Sigmoid colon (tissue), 7 donors: ENCODE measurements around the gene HPGD. TPM values are rescaled to one million over a fixed set of nuclear protein-coding genes. Genes with fewer than 3 reads are reported as not detected.

Experiments
- DNase-seq: peaks from one replicate; pipeline ENCODE4 v3.0.0-alpha.2; 2019
- H3K27ac ChIP-seq, 4 donors: fragments of 200-600 bp; sonication (generic); one replicate each; pipeline ENCODE4 v1.5.1; 2016 to 2019; ENCODE audit warnings: mild to moderate bottlenecking in 1 of 4
- H3K27me3 ChIP-seq, 3 donors: fragments of 200-600 bp; sonication (generic); one replicate each; pipeline ENCODE4 v1.5.1; 2019; ENCODE audit warnings: mild to moderate bottlenecking in 1 of 3
- H3K36me3 ChIP-seq, 4 donors: fragments of 200-600 bp; sonication (generic); one replicate each; pipeline ENCODE4 v1.5.1; 2016 to 2019
- H3K4me1 ChIP-seq, 4 donors: fragments of 200-600 bp; sonication (generic); one replicate each; pipeline ENCODE4 v1.5.1; 2017 to 2019
- H3K4me3 ChIP-seq, 4 donors: fragments of 200-600 bp; sonication (generic); one replicate each; pipeline ENCODE4 v1.5.1; 2017 to 2019; ENCODE audit warnings: mild to moderate bottlenecking in 2 of 4, moderate library complexity in 1 of 4
- H3K9me3 ChIP-seq, 4 donors: fragments of 200-600 bp in 3 of 4; sonication (generic) in 3 of 4; one replicate each; pipeline versions ENCODE4 v1.5.1 to v1.6.1; 2013 to 2019
- EP300 ChIP-seq, 4 donors: sonication (generic); formaldehyde crosslinking; IDR thresholded peaks; one replicate each; pipeline ENCODE4 v1.6.1; 2017; ENCODE audit warnings: antibody characterized with exemption in 4 of 4
- POLR2A ChIP-seq, 2 donors: fragments of 450-650 bp; IDR thresholded peaks; one replicate each; pipeline ENCODE4 v1.6.1; 2016; ENCODE audit warnings: antibody characterized with exemption in 2 of 2, mild to moderate bottlenecking in 2 of 2, moderate library complexity in 2 of 2
- POLR2AphosphoS5 ChIP-seq, 4 donors: sonication (generic); formaldehyde crosslinking; IDR thresholded peaks; one replicate each; pipeline ENCODE4 v1.6.1; 2017; ENCODE audit warnings: antibody characterized with exemption in 4 of 4
- WGBS, 2 donors: extraction: QIAGEN DNeasy Blood & Tissue Kit; methylation state at CpG; one replicate each; pipeline ENCODE4 v1.1.7; 2013; 5-methylcytosine and 5-hydroxymethylcytosine counted together
- intact Hi-C: fragments of 100-400 bp; cut with DNase I; formaldehyde crosslinking; loops from one replicate; pipeline ENCODE4 v1.15.1; 2023
- polyA plus RNA-seq, 3 donors: library from polyadenylated mRNA; stranded (reverse); fragments of 200-250 nt; gene quantifications; one replicate each; pipeline ENCODE4 v1.2.3, GENCODE V29; 2013
- total RNA-seq, 4 donors: library from RNA; depleted of rRNA; stranded (reverse); fragments of >200 nt; gene quantifications; one replicate each; pipeline ENCODE4 v1.1.0, GENCODE V29; 2016
- TF ChIP-seq, protein P1 (sequence below), 4 experiments: fragments of 450-650 bp in 3 of 4; fragments of 200-600 bp in 1 of 4; IDR thresholded peaks; one replicate each; pipeline ENCODE4 v1.5.1; 2016 to 2019; ENCODE audit warnings: antibody characterized with exemption in 4 of 4, mild to moderate bottlenecking in 3 of 4, moderate library complexity in 2 of 4
- donor health status: healthy with polysubstance abuse.
- donor health status: Bipolar disorder and iron deficiency.
- donor health status: healthy.

The HPGD gene
- total and polyA plus RNA-seq, 7 donors, result 71.9 to 659 (median 166) TPM

DNA sequence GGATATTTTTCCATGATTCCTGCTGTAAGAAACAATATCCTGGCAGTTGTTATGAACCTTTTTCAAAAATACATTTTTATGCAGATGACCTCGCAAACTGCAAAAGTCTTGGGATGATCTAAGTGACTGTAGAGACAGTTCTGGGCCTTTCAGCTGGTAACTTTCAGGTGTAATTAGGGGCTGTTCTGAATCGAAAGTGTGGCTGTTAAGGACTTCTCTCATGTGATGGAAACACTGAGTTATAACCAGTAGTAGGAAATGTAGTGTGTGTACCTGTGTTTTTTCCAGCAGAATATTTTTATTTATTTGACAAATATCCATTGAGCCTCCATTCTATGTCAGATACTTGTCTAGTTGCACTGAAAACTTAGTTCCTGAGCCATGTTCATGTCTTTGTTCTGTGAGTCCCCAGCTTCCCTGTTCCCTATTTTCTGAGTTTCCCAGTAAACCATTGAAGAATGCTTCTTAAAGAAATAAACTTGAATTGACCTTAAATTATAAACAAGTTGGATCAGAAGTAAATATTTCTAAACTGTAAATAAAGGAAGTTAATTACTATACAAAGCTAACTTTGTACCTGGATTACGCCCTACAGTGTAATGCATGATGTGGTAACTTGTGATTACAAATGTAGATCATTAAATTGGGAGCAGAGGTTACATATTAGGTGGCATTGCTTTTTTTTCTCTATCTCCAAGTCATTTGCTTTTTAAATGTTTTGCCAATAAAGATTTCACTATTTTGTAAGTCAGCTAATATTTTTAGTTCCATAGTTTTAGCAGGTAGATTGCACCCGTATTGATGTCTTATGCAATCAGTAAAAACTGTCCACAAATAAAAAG lies 33.7 kb upstream of the HPGD start:
- WGBS, 2 donors, result 56 to 86% methylated on average over 4 of the region's 4 CpGs

DNA sequence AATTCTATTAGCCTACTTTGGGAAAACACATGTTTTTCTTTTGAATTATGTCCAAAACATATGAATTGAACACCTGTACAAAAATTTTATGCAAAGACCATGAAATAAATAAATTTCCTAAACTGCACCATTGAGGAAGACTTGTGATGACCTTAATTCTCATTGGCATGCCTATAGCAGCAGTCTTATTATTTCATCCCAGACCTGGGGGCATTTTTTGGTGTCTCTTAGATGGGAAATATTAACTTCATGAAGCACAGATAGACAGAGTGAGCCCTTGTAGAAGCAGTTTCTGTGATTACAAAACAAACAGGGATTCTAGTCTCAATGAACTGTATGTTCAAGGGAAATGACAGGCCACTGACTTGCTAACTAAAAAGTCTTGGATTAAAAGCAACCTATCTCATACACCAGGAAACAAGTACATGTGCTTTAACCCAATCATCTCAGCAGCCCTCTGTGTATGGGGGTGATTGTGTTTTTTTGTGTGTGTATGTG lies 32.0 kb upstream of the HPGD start:
- no peak for DNase-seq
- H3K27me3 ChIP-seq, result no peaks in the 10 kb centered on the region
- TF ChIP-seq EP300 (IDR thresholded peaks at IDR 0.05), result no peak
- intact Hi-C loops, result no loop called here
- H3K9me3 ChIP-seq, result peaks cover 0 to 3% (median 0%) of the 10 kb centered on the region in 4 donors
- no peak overlapping the region for H3K27ac ChIP-seq
- H3K36me3 ChIP-seq, result no peaks in the 10 kb centered on the region
- H3K4me3 ChIP-seq, result no peak overlapping the region
- no peaks in the 10 kb centered on the region for H3K4me1 ChIP-seq

More for the DNA sequence above, 33.7 kb upstream of the HPGD start:
- peaks cover 0 to 3% (median 0%) of the 10 kb centered on the region in 4 donors for H3K9me3 ChIP-seq
- no peak overlapping the region for H3K27ac ChIP-seq
- H3K4me3 ChIP-seq, result no peak overlapping the region
- no peak for DNase-seq
- TF ChIP-seq EP300 (IDR thresholded peaks at IDR 0.05) (no peak), POLR2A (IDR thresholded peaks at IDR 0.05) (no peak), POLR2AphosphoS5 (IDR thresholded peaks at IDR 0.05) (no peak)
- TF ChIP-seq, protein P1, sequence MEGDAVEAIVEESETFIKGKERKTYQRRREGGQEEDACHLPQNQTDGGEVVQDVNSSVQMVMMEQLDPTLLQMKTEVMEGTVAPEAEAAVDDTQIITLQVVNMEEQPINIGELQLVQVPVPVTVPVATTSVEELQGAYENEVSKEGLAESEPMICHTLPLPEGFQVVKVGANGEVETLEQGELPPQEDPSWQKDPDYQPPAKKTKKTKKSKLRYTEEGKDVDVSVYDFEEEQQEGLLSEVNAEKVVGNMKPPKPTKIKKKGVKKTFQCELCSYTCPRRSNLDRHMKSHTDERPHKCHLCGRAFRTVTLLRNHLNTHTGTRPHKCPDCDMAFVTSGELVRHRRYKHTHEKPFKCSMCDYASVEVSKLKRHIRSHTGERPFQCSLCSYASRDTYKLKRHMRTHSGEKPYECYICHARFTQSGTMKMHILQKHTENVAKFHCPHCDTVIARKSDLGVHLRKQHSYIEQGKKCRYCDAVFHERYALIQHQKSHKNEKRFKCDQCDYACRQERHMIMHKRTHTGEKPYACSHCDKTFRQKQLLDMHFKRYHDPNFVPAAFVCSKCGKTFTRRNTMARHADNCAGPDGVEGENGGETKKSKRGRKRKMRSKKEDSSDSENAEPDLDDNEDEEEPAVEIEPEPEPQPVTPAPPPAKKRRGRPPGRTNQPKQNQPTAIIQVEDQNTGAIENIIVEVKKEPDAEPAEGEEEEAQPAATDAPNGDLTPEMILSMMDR (IDR thresholded peaks at IDR 0.05), result no peak
- intact Hi-C loops, result no loop called here
- no peaks in the 10 kb centered on the region for H3K36me3 ChIP-seq
- H3K4me1 ChIP-seq, result no peaks in the 10 kb centered on the region
- no peaks in the 10 kb centered on the region for H3K27me3 ChIP-seq

DNA sequence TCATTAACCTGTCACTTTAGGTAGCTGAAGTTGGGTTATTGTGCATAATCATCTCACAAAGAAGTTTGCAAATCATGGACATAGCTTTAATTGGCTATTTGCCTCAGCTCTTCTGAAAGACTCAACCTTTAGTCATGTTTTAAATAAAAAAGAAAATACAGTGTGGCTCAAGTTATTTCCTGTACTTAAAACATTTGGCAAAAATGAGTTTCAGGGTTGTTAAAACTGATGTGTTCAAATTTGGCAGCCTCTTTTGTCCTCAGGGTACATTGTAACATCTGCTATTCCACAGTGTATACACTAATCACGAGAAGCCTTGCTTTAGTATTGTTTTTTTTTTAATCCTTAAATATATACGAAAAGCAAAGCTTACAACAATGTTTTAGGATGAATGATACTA lies 31.5 kb upstream of the HPGD start:
- no peak for DNase-seq
- no peak for TF ChIP-seq EP300 (IDR thresholded peaks at IDR 0.05)
- TF ChIP-seq, protein P1 (IDR thresholded peaks at IDR 0.05), result no peak
- no peak for TF ChIP-seq POLR2AphosphoS5 (IDR thresholded peaks at IDR 0.05)
- no peak for TF ChIP-seq POLR2A (IDR thresholded peaks at IDR 0.05)
- no peaks in the 10 kb centered on the region for H3K4me1 ChIP-seq
- H3K9me3 ChIP-seq, result peaks cover 0 to 3% (median 0%) of the 10 kb centered on the region in 4 donors
- 70 to 77% methylated on average over 2 of the region's 2 CpGs for WGBS, 2 donors
- no peak overlapping the region for H3K27ac ChIP-seq
- no peak overlapping the region for H3K4me3 ChIP-seq
- intact Hi-C loops, result no loop called here
- H3K36me3 ChIP-seq, result no peaks in the 10 kb centered on the region
- H3K27me3 ChIP-seq, result no peaks in the 10 kb centered on the region

DNA sequence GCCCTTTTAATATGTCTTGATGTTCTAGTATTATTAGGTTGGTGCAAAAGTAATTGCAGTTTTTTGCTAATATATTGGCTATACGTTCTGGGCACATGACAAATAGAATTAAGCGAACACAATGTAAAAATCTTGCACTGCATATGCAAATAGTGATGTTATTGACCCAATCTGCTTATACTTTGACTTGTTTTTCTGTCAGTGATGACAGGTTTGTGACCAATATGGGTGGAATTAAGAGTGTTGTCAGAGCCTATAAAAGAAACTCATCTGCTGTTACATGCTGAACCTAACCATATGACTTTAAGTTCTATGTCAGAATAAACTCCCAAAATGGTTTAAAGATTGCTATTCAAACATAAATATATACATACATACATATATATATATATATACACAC lies 30.7 kb upstream of the HPGD start:
- intact Hi-C loops, result no loop called here
- Histone ChIP-seq H3K27me3 (no peaks in the 10 kb centered on the region), H3K4me3 (no peak overlapping the region), H3K9me3 (peaks cover 0 to 3% (median 0%) of the 10 kb centered on the region in 4 donors), H3K27ac (no peak overlapping the region), H3K36me3 (no peaks in the 10 kb centered on the region), H3K4me1 (no peaks in the 10 kb centered on the region)
- 84 to 91% methylated on average over 2 of the region's 2 CpGs for WGBS, 2 donors
- no peak for TF ChIP-seq POLR2A (IDR thresholded peaks at IDR 0.05)
- TF ChIP-seq, protein P1 (IDR thresholded peaks at IDR 0.05), result no peak
- DNase-seq, result no peak

DNA sequence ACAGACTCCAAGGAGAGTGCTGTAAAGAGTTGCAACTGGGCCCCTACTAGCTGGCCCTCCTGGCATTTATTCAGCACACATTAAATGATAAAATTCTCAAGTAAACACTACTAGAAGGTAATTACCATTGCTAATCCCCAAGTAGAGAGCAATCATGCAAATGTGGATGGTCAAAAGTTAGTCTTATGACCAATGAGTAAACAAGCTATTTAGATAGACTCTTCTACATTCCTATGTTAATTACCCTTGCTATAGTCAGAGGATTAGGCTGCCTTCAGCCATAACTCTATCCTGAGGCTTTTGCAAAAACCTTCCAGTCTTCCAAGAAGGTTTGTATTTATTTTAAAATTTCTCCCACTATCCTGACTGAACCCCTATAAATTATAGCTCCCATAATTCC lies 28.3 kb upstream of the HPGD start:
- TF ChIP-seq EP300 (IDR thresholded peaks at IDR 0.05) (no peak), POLR2AphosphoS5 (IDR thresholded peaks at IDR 0.05) (no peak), POLR2A (IDR thresholded peaks at IDR 0.05) (no peak)
- TF ChIP-seq, protein P1 (IDR thresholded peaks at IDR 0.05), result no peak
- no peaks in the 10 kb centered on the region for H3K36me3 ChIP-seq
- intact Hi-C loops, result no loop called here

More for the DNA sequence above, 28.3 kb upstream of the HPGD start:
- Histone ChIP-seq H3K4me3 (no peak overlapping the region), H3K9me3 (peaks cover 0 to 3% (median 0%) of the 10 kb centered on the region in 4 donors), H3K4me1 (no peaks in the 10 kb centered on the region), H3K27ac (no peak overlapping the region), H3K27me3 (no peaks in the 10 kb centered on the region)
- DNase-seq, result no peak
